H9 (cell line): ENCODE results near the gene MXRA5. TPM values are rescaled to one million over a fixed set of nuclear protein-coding genes. Genes with fewer than 3 reads are reported as not detected.

Experiments
- DNase-seq: peaks from one replicate; pipeline ENCODE4 v3.0.0-alpha.2; 2017
- H2AFZ ChIP-seq: one replicate; pipeline ENCODE4 v1.6.1; 2013; ENCODE audit warnings: mild to moderate bottlenecking, low read length, control low read depth, moderate library complexity
- H2AK5ac ChIP-seq: 2 replicates; pipeline ENCODE4 v1.6.1; 2013; ENCODE audit warnings: low read length, control low read depth, mixed read lengths; ENCODE audit not compliant: insufficient read length
- H2BK120ac ChIP-seq: one replicate; pipeline ENCODE4 v1.6.1; 2013; ENCODE audit warnings: low read depth, mild to moderate bottlenecking, low read length, control low read depth, inconsistent platforms; ENCODE audit not compliant: poor library complexity, severe bottlenecking
- H2BK12ac ChIP-seq: 2 replicates; pipeline ENCODE4 v1.6.1; 2013; ENCODE audit warnings: low read length, control low read depth, mixed read lengths, low read depth; ENCODE audit not compliant: insufficient read length
- H2BK15ac ChIP-seq: 2 replicates; pipeline ENCODE4 v1.6.1; 2013; ENCODE audit warnings: low read depth, low read length, control low read depth
- H2BK20ac ChIP-seq: one replicate; pipeline ENCODE4 v1.6.1; 2013; ENCODE audit warnings: low read depth, mild to moderate bottlenecking, low read length, control low read depth, inconsistent platforms; ENCODE audit not compliant: poor library complexity, severe bottlenecking
- H2BK5ac ChIP-seq: 2 replicates; pipeline ENCODE4 v1.6.1; 2013; ENCODE audit warnings: low read length, control low read depth, mixed read lengths; ENCODE audit not compliant: insufficient read length
- H3K14ac ChIP-seq: 2 replicates; pipeline ENCODE4 v1.6.1; 2013; ENCODE audit warnings: low read length, control low read depth; ENCODE audit not compliant: insufficient read depth
- H3K18ac ChIP-seq: 2 replicates; pipeline ENCODE4 v1.6.1; 2013; ENCODE audit warnings: low read depth, mild to moderate bottlenecking, mixed read lengths, low read length, control low read depth; ENCODE audit not compliant: insufficient read length
- H3K23ac ChIP-seq: 2 replicates; pipeline ENCODE4 v1.6.1; 2013; ENCODE audit warnings: low read length, control low read depth, mixed read lengths, low read depth; ENCODE audit not compliant: insufficient read length
- H3K23me2 ChIP-seq: 2 replicates; pipeline ENCODE4 v1.6.1; 2013; ENCODE audit warnings: low read depth, mild to moderate bottlenecking, mixed read lengths, low read length, control low read depth; ENCODE audit not compliant: insufficient read length, poor library complexity, severe bottlenecking
- H3K27ac ChIP-seq: 2 replicates; pipeline ENCODE4 v1.5.1; 2013; ENCODE audit warnings: low read length, control low read depth, mixed read lengths, low read depth; ENCODE audit not compliant: insufficient read length
- H3K27me3 ChIP-seq: 2 replicates; pipeline ENCODE4 v1.6.1; 2013; ENCODE audit warnings: low read length, control low read depth, inconsistent platforms; ENCODE audit not compliant: insufficient read depth
- H3K4ac ChIP-seq: 2 replicates; pipeline ENCODE4 v1.6.1; 2013; ENCODE audit warnings: low read depth, mild to moderate bottlenecking, control low read depth, inconsistent platforms, low read length, moderate library complexity
- H3K4me1 ChIP-seq: 2 replicates; pipeline ENCODE4 v1.6.1; 2013; ENCODE audit warnings: low read length, control low read depth, inconsistent platforms; ENCODE audit not compliant: insufficient read depth
- H3K4me2 ChIP-seq: 2 replicates; pipeline ENCODE4 v1.6.1; 2013; ENCODE audit warnings: low read length, control low read depth, mixed read lengths; ENCODE audit not compliant: insufficient read length, insufficient read depth
- H3K56ac ChIP-seq: 2 replicates; pipeline ENCODE4 v1.6.1; 2013; ENCODE audit warnings: low read depth, mild to moderate bottlenecking, mixed read lengths, low read length, control low read depth; ENCODE audit not compliant: insufficient read length
- H3K79me1 ChIP-seq: 2 replicates; pipeline ENCODE4 v1.6.1; 2013; ENCODE audit warnings: low read depth, mild to moderate bottlenecking, moderate library complexity, low read length, control low read depth, inconsistent platforms; ENCODE audit not compliant: insufficient read depth, poor library complexity, severe bottlenecking
- H3K79me2 ChIP-seq: 2 replicates; pipeline ENCODE4 v1.6.1; 2013; ENCODE audit warnings: low read length, control low read depth, inconsistent platforms; ENCODE audit not compliant: insufficient read depth
- H3K9ac ChIP-seq: 2 replicates; pipeline ENCODE4 v1.6.1; 2013; ENCODE audit warnings: low read length, control low read depth, mixed read lengths; ENCODE audit not compliant: insufficient read length; ENCODE audit errors: extremely low read depth
- H3K9me3 ChIP-seq: one replicate; pipeline ENCODE4 v1.6.1; 2013; ENCODE audit warnings: low read depth, low read length, inconsistent platforms; ENCODE audit not compliant: control insufficient read depth
- H3T11ph ChIP-seq: one replicate; pipeline ENCODE4 v1.6.1; 2013; ENCODE audit warnings: mild to moderate bottlenecking, low read length, control low read depth, inconsistent platforms
- H4K20me1 ChIP-seq: one replicate; pipeline ENCODE4 v1.6.1; 2013; ENCODE audit not compliant: control insufficient read depth, insufficient read length, insufficient read depth
- H4K5ac ChIP-seq: 2 replicates; pipeline ENCODE4 v1.6.1; 2013; ENCODE audit warnings: low read depth, mild to moderate bottlenecking, mixed read lengths, low read length, control low read depth; ENCODE audit not compliant: insufficient read length
- H4K8ac ChIP-seq: replicated peaks from 2 replicates; pipeline ENCODE4 v1.6.1; 2013; ENCODE audit warnings: low read length, control low read depth, mixed read lengths, low read depth; ENCODE audit not compliant: insufficient read length
- H4K91ac ChIP-seq: 2 replicates; pipeline ENCODE4 v1.6.1; 2013; ENCODE audit warnings: low read depth, mild to moderate bottlenecking, moderate library complexity, mixed read lengths, low read length, control low read depth; ENCODE audit not compliant: insufficient read length
- H3K27ac Mint-ChIP-seq, 3 experiments: 2 replicates in 2 of 3; 3 replicates in 1 of 3; pipeline ENCODE4 v1.8.0; 2020 to 2021; ENCODE audit warnings: mixed read lengths in 3 of 3, mild to moderate bottlenecking in 1 of 3, moderate library complexity in 1 of 3
- H3K27me3 Mint-ChIP-seq: 2 replicates; pipeline ENCODE4 v1.8.0; 2021; ENCODE audit warnings: low read depth, mild to moderate bottlenecking, moderate library complexity, mixed read lengths
- H3K36me3 Mint-ChIP-seq, 3 experiments: 2 replicates in 2 of 3; 3 replicates in 1 of 3; pipeline ENCODE4 v1.8.0; 2020 to 2021; ENCODE audit warnings: low read depth in 3 of 3, mixed read lengths in 3 of 3; ENCODE audit not compliant: insufficient read depth in 1 of 3
- H3K4me1 Mint-ChIP-seq, 2 experiments: 2 replicates each; pipeline ENCODE4 v1.8.0; 2020; ENCODE audit warnings: mixed read lengths in 2 of 2
- H3K4me3 Mint-ChIP-seq, 2 experiments: 2 replicates in 1 of 2; 3 replicates in 1 of 2; pipeline ENCODE4 v1.8.0; 2020 to 2021; ENCODE audit warnings: mild to moderate bottlenecking in 2 of 2, mixed read lengths in 2 of 2, moderate library complexity in 1 of 2
- H3K9me3 Mint-ChIP-seq, 2 experiments: 2 replicates in 1 of 2; 3 replicates in 1 of 2; pipeline ENCODE4 v1.8.0; 2020; ENCODE audit warnings: mild to moderate bottlenecking in 2 of 2, mixed read lengths in 2 of 2, moderate library complexity in 1 of 2
- CTCF ChIP-seq: fragments of 200-600 bp; sonication (generic); conservative IDR thresholded peaks from 3 replicates; pipeline ENCODE4 v1.8.0; 2021; ENCODE audit warnings: antibody characterized with exemption, mild to moderate bottlenecking
- WGBS: extraction: QIAGEN DNeasy Blood & Tissue Kit; methylation state at CpG from one replicate; pipeline ENCODE4 v1.1.7; 2013; ENCODE audit warnings: missing lambda C conversion rate, low lambda C conversion rate, mixed read lengths; ENCODE audit not compliant: insufficient read length; ENCODE audit errors: extremely low coverage; 5-methylcytosine and 5-hydroxymethylcytosine counted together
- total RNA-seq: library from RNA; stranded (reverse); gene quantifications from 2 replicates; pipeline ENCODE4 v1.2.1, GENCODE V29; 2021

Gene MXRA5
- total RNA-seq, 1 experiment from 2014 or later: 1.0 TPM

- Histone ChIP-seq H2BK15ac (no peak overlapping the region), H2BK120ac (no peak overlapping the region), H3K9ac (no peak overlapping the region), H3K79me1 (no peaks in the 10 kb centered on the region), H2AFZ (no peak overlapping the region), H4K91ac (no peak overlapping the region), H2AK5ac (no peak overlapping the region), H2BK12ac (no peak overlapping the region), H3K23ac (no peak overlapping the region), H3K79me2 (no peaks in the 10 kb centered on the region), H3K56ac (no peak overlapping the region), H3K23me2 (no peaks in the 10 kb centered on the region), H3K27ac (no peak overlapping the region), H3K4ac (no peak overlapping the region), H3T11ph (no peak overlapping the region), H3K14ac (no peak overlapping the region), H3K9me3 (no peaks in the 10 kb centered on the region), H3K27me3 (no peaks in the 10 kb centered on the region), H3K18ac (no peak overlapping the region), H4K8ac (no peak overlapping the region), H4K20me1 (no peaks in the 10 kb centered on the region), H3K4me2 (no peak overlapping the region), H4K5ac (no peak overlapping the region), H3K4me1 (no peaks in the 10 kb centered on the region), H2BK5ac (no peak overlapping the region), H2BK20ac (no peak overlapping the region)
- Mint-ChIP-seq H3K4me3 (no peak overlapping the region), H3K27ac (no peak overlapping the region), H3K27me3 (peaks cover 2% of the 10 kb centered on the region; the same call in 1 of the 2 replicates), H3K4me1 (no peaks in the 10 kb centered on the region), H3K9me3 (peaks cover 5 to 13% of the 10 kb centered on the region in 2 experiments), H3K36me3 (peaks cover 0 to 1% (median 0%) of the 10 kb centered on the region in 3 experiments; a peak in 2 of 7 replicates)
- DNase-seq: no peak
- WGBS: no CpG with 5 or more reads among the region's 4 CpGs
- no peak for TF ChIP-seq CTCF
These were observed 32.7 kb upstream of the MXRA5 start for GRCh38 chrX:3379111-3379510.
